OCI-LY7 (cell line): ENCODE data around the gene FGFRL1. TPM values are rescaled to one million over a fixed set of nuclear protein-coding genes. Genes with fewer than 3 reads are reported as not detected.

Experiments used
- BruUV-seq: library from RNA; stranded (reverse); fragments of 400-500 nt; replicated peaks from 2 replicates; lab custom pipeline; 2021; lab: Mats Ljungman, UMichigan
- CTCF ChIA-PET: fragments of 300-600 bp; sonication (Branson Sonifier 250); formaldehyde crosslinking; loops from one replicate; lab custom pipeline; 2022; ENCODE audit warnings: antibody characterized with exemption; ENCODE audit not compliant: unreplicated experiment; lab: Charles Lee
- POLR2A ChIA-PET: fragments of 300-600 bp; sonication (Branson Sonifier 250); formaldehyde crosslinking; loops from one replicate; lab custom pipeline; 2022; ENCODE audit warnings: antibody characterized with exemption; lab: Charles Lee
- DNase-seq: peaks from one replicate; pipeline ENCODE4 v3.0.0-alpha.2; 2015; ENCODE audit warnings: low spot score
- H2AFZ ChIP-seq: fragments of 200-600 bp; sonication (generic), shearing (Covaris generic); 2 replicates; pipeline ENCODE4 v1.6.1; 2014; ENCODE audit warnings: mild to moderate bottlenecking, antibody characterized with exemption, low read length, moderate library complexity
- H3K27ac ChIP-seq: fragments of 200-600 bp; sonication (generic); 2 replicates; pipeline ENCODE4 v1.5.1; 2014; ENCODE audit warnings: mixed run types, low read depth, mild to moderate bottlenecking, moderate library complexity, low read length, inconsistent platforms; ENCODE audit not compliant: poor library complexity, severe bottlenecking
- H3K36me3 ChIP-seq: fragments of 200-600 bp; sonication (generic); 2 replicates; pipeline ENCODE4 v1.6.1; 2014; ENCODE audit warnings: mild to moderate bottlenecking, antibody characterized with exemption, low read length, moderate library complexity, mixed read lengths; ENCODE audit not compliant: insufficient read depth
- H3K4me1 ChIP-seq: fragments of 200-600 bp; sonication (generic); 2 replicates; pipeline ENCODE4 v1.5.1; 2014; ENCODE audit warnings: mild to moderate bottlenecking, low read length; ENCODE audit not compliant: insufficient read depth, poor library complexity, severe bottlenecking
- H3K4me2 ChIP-seq: fragments of 200-600 bp; sonication (generic); 2 replicates; pipeline ENCODE4 v1.6.1; 2014; ENCODE audit warnings: mild to moderate bottlenecking, low read length
- H3K4me3 ChIP-seq: fragments of 200-600 bp; sonication (generic); 2 replicates; pipeline ENCODE4 v1.5.1; 2014; ENCODE audit warnings: mild to moderate bottlenecking, low read depth, low read length; ENCODE audit not compliant: poor library complexity, severe bottlenecking
- H3K79me2 ChIP-seq: fragments of 200-600 bp; sonication (generic); 2 replicates; pipeline ENCODE4 v1.6.1; 2016; ENCODE audit warnings: low read depth, mild to moderate bottlenecking, low read length, moderate library complexity, mixed read lengths; ENCODE audit not compliant: insufficient read depth
- H3K9me2 ChIP-seq: fragments of 200-600 bp; sonication (generic); 2 replicates; pipeline ENCODE4 v1.6.1; 2016; ENCODE audit warnings: mild to moderate bottlenecking, low read length, mixed read lengths; ENCODE audit not compliant: insufficient read depth
- H3K9me3 ChIP-seq: fragments of 200-600 bp; sonication (generic); 2 replicates; pipeline ENCODE4 v1.6.1; 2014; ENCODE audit warnings: mild to moderate bottlenecking, mixed run types, low read length, mixed read lengths
- H4K20me1 ChIP-seq: fragments of 200-600 bp; sonication (generic); 2 replicates; pipeline ENCODE4 v1.6.1; 2014; ENCODE audit warnings: mild to moderate bottlenecking, antibody characterized with exemption, low read length, moderate library complexity, mixed read lengths; ENCODE audit not compliant: insufficient read depth
- EZH2phosphoT487 ChIP-seq: fragments of 200-600 bp; sonication (generic); IDR thresholded peaks from 2 replicates; pipeline ENCODE4 v1.6.1; 2018; ENCODE audit warnings: low read depth, borderline replicate concordance, mild to moderate bottlenecking, mixed run types, antibody characterized with exemption, low read length, moderate library complexity, mixed read lengths
- intact Hi-C: fragments of 100-400 bp; cut with micrococcal nuclease; formaldehyde crosslinking; loops from one replicate; pipeline ENCODE4 v1.10.0; 2022; ENCODE audit not compliant: unreplicated experiment
- total RNA-seq, 2 experiments: library from RNA; depleted of rRNA in 1 of 2; stranded (reverse); fragments of >200 nt in 1 of 2; shearing (Covaris generic) in 1 of 2; gene quantifications; 2 replicates each; pipeline ENCODE4 v1.2.3, GENCODE V29; 2014 to 2022
- TF ChIP-seq, protein P1 (sequence below): fragments of 200-600 bp; sonication (generic); conservative IDR thresholded peaks from 2 replicates; pipeline ENCODE4 v1.5.1; 2014; ENCODE audit warnings: mild to moderate bottlenecking, antibody characterized with exemption, low read length, moderate library complexity, mixed read lengths

The FGFRL1 gene
- total RNA-seq, 2 experiments from 2014 or later: 1.4 to 2.7 TPM

DNA sequence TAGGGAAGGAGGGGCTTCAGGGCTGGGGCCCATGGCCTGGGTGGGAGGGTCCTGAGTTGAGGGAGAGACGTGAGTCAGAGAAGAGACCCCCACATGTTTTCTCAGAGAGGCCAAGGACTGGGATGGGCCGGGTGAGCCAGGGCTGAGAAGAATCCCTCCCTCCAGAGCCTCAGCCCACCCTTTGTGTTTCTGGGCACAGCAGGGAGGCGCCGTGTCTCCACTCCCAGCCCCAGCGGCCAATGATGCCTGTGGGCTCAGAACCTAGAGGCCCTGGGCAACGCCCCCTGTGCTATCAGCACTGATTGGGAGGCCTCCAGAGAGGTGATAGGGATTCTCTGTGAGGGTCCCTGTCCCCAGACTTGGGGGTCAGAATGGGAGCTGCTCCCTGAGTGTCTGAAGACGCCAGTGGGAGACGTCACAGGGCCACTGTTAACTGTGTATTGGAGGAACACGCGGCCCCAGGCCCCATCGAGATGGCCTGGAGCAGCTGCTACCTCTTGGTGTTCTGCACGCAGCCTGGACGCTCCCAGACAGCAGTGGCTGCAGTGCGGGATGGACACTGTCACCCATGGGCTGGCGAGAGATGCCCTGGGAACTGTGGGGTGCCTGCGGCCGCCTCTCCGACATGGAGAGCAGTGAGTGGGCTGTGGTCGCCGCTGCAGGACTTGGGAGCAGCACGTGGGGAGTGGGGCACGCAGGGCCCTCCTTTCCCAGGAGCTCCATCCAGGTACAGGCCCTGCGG is 8.5 kb downstream of the FGFRL1 start:
- Histone ChIP-seq H3K36me3 (no peaks in the 10 kb centered on the region), H3K79me2 (no peaks in the 10 kb centered on the region), H2AFZ (no peak overlapping the region), H3K4me2 (no peak overlapping the region), H3K4me1 (peaks cover 9% of the 10 kb centered on the region), H3K9me2 (no peaks in the 10 kb centered on the region), H4K20me1 (no peaks in the 10 kb centered on the region), H3K27ac (no peak overlapping the region), H3K4me3 (no peak overlapping the region), H3K9me3 (no peaks in the 10 kb centered on the region)
- BruUV-seq: no TSS peak
- no peak for TF ChIP-seq EZH2phosphoT487
- TF ChIP-seq, protein P1, sequence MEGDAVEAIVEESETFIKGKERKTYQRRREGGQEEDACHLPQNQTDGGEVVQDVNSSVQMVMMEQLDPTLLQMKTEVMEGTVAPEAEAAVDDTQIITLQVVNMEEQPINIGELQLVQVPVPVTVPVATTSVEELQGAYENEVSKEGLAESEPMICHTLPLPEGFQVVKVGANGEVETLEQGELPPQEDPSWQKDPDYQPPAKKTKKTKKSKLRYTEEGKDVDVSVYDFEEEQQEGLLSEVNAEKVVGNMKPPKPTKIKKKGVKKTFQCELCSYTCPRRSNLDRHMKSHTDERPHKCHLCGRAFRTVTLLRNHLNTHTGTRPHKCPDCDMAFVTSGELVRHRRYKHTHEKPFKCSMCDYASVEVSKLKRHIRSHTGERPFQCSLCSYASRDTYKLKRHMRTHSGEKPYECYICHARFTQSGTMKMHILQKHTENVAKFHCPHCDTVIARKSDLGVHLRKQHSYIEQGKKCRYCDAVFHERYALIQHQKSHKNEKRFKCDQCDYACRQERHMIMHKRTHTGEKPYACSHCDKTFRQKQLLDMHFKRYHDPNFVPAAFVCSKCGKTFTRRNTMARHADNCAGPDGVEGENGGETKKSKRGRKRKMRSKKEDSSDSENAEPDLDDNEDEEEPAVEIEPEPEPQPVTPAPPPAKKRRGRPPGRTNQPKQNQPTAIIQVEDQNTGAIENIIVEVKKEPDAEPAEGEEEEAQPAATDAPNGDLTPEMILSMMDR: no peak
- ChIA-PET POLR2A (no interaction called here), CTCF (no interaction called here)
- no peak for DNase-seq
- intact Hi-C loops: loop anchor here (10.0 kb wide), 1 partner anchor 225 kb away; the partner anchor contains the start of gene CTBP1

DNA sequence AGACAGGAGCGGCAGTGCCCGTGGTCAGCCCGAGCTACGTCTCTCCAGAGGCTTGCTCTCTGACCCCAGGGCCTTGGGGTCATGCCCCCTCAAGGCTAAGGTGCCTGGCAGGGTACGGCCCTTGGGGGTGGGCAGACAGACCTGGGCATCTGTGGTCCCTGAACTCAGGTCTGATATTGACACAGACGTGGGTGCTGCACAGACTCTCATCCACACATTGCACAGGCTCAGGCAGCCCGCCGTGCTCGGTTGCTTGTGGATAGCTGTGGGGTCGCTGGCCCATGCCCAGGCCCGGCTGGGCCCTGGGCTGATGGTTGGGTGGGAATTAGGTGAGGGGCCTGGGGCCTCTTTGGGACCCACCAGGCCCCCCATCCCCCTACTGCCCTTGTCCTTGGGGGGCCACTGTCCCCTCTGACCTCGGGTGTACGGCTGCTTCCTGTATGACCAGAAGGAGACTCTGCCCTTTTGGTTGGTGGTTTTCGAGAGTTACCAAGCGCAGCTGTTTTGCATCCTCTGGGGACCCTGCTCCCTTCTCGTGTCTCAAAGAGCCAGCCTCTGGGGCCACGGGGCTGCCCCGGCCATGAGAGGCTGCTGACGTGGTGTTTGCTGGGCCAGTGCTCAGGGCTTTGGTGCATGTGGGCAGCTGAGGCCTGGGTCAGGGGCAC is 10.1 kb downstream of the FGFRL1 start:
- H2AFZ ChIP-seq: no peak overlapping the region
- ChIA-PET POLR2A (no interaction called here), CTCF (no interaction called here)
- no peaks in the 10 kb centered on the region for H3K9me3 ChIP-seq
- no peak overlapping the region for H3K4me3 ChIP-seq
- no TSS peak for BruUV-seq
- peaks cover 21% of the 10 kb centered on the region for H3K4me1 ChIP-seq
- TF ChIP-seq, protein P1: no peak
- TF ChIP-seq EZH2phosphoT487: no peak
- H3K4me2 ChIP-seq: peak overlapping the region; percentile 11; the same call in 1 of the 2 replicates
- H4K20me1 ChIP-seq: no peaks in the 10 kb centered on the region
- intact Hi-C loops: no loop called here
- H3K9me2 ChIP-seq: no peaks in the 10 kb centered on the region
- DNase-seq: peak; percentile 57
- H3K27ac ChIP-seq: no peak overlapping the region
- no peaks in the 10 kb centered on the region for H3K79me2 ChIP-seq
- no peaks in the 10 kb centered on the region for H3K36me3 ChIP-seq
